GM19351 (cell line): ENCODE results near the gene RB1.
"Not testable (repeated sequence)": the region's sequence is repeated elsewhere in the genome, so short reads cannot be mapped to it uniquely, and the experiment has no call there.

Experiments
- ATAC-seq: cut with Tn5 transposase; IDR thresholded peaks from one replicate; pipeline ENCODE4 v1.9.1; 2021; ENCODE audit warnings: mild to moderate bottlenecking, moderate library complexity; ENCODE audit not compliant: unreplicated experiment

The RB1 gene

GRCh38 chr13:48446464-48446863 is 142.9 kb downstream of the RB1 start:
- ATAC-seq, result no peak

GRCh38 chr13:48448285-48448958 is 144.9 kb downstream of the RB1 start:
- no peak for ATAC-seq

- no peak for ATAC-seq
Observed at GRCh38 chr13:48448959-48449614, 145.5 kb downstream of the RB1 start.

GRCh38 chr13:48449656-48450055 is 146.1 kb downstream of the RB1 start:
- no peak for ATAC-seq

- ATAC-seq, result not testable (repeated sequence)
Observed at GRCh38 chr13:48451196-48451595, 147.6 kb downstream of the RB1 start.

GRCh38 chr13:48456546-48456945 is 153.0 kb downstream of the RB1 start:
- no peak for ATAC-seq

- ATAC-seq, result no peak
Observed at GRCh38 chr13:48457578-48458242, 154.2 kb downstream of the RB1 start.

GRCh38 chr13:48475230-48475629 is 171.7 kb downstream of the RB1 start:
- no peak for ATAC-seq

GRCh38 chr13:48476215-48476614 is 172.7 kb downstream of the RB1 start:
- ATAC-seq, result peak; percentile 55

- no peak for ATAC-seq
Observed at GRCh38 chr13:48476686-48477085, 173.1 kb downstream of the RB1 start.

- ATAC-seq, result peak; percentile 51
Observed at GRCh38 chr13:48477191-48477855, 173.8 kb downstream of the RB1 start.

GRCh38 chr13:48478391-48478790 is 174.8 kb downstream of the RB1 start:
- no peak for ATAC-seq

- no peak for ATAC-seq
Observed at GRCh38 chr13:48483575-48483974, 180.0 kb downstream of the RB1 start.

- no peak for ATAC-seq
Observed at GRCh38 chr13:48485432-48485831, 181.9 kb downstream of the RB1 start.

GRCh38 chr13:48486362-48486761 is 182.8 kb downstream of the RB1 start:
- ATAC-seq, result no peak

- no peak for ATAC-seq
Observed at GRCh38 chr13:48486836-48487235, 183.3 kb downstream of the RB1 start.

GRCh38 chr13:48487968-48488367 is 184.4 kb downstream of the RB1 start:
- no peak for ATAC-seq

- peak; percentile 33 for ATAC-seq
Observed at GRCh38 chr13:48488995-48489394, 185.4 kb downstream of the RB1 start.

GRCh38 chr13:48489666-48490065 is 186.1 kb downstream of the RB1 start:
- no peak for ATAC-seq

- ATAC-seq, result no peak
Observed at GRCh38 chr13:48490241-48490640, 186.7 kb downstream of the RB1 start.

GRCh38 chr13:48491423-48492095 is 188.0 kb downstream of the RB1 start:
- no peak for ATAC-seq
